ENCODE results near the gene KCNA2.

DNA sequence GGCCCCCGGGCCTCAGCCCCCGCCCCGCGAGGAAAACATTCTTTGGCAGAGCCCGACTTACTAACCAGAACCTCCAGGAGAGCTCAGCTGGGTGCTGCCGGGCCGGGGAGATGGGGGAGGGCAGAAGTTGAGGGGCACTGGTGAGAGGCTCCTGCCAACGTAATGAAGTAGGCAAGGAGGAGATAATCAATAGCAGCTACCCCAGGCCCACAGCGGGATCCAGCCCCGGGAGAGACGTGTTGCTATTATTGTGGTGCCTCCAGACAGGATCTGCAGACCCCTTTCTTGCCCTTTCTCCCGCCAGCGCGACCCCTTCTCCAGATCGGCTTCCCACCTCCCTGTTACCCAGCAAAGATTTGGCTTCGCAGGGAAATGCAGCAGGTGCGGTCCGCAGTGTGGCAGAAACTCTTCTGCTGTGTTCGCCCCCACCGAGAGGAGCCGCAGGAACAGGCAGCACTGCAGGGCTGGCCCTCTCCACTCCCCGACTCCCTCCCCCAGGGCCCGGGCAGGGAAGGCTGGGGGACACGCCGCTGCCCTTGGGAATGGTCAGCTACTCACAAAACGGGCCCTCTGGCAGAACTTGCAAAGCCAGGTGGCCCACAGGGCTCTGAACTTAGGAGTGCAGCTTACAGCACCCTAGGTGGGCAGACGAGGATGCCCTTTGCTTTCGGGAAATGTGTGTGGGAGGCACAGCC is 1.5 kb upstream of the KCNA2 start:
- TF ChIP-seq, protein P1, sequence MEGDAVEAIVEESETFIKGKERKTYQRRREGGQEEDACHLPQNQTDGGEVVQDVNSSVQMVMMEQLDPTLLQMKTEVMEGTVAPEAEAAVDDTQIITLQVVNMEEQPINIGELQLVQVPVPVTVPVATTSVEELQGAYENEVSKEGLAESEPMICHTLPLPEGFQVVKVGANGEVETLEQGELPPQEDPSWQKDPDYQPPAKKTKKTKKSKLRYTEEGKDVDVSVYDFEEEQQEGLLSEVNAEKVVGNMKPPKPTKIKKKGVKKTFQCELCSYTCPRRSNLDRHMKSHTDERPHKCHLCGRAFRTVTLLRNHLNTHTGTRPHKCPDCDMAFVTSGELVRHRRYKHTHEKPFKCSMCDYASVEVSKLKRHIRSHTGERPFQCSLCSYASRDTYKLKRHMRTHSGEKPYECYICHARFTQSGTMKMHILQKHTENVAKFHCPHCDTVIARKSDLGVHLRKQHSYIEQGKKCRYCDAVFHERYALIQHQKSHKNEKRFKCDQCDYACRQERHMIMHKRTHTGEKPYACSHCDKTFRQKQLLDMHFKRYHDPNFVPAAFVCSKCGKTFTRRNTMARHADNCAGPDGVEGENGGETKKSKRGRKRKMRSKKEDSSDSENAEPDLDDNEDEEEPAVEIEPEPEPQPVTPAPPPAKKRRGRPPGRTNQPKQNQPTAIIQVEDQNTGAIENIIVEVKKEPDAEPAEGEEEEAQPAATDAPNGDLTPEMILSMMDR (conservative IDR thresholded peaks at IDR 0.05 in 1 of 2, IDR thresholded peaks at IDR 0.05 in 1 of 2; ENCODE audit: low read depth in 1 of 2, low read length in 2 of 2): no peak
- TF ChIP-seq EZH2 (IDR thresholded peaks at IDR 0.05; ENCODE audit: low read length, missing control alignments): peak; percentile 33

All from fibroblast of lung (primary cell).